Activated naive CD8-positive, alpha-beta T cell (primary cell): ENCODE data around the gene NUDT1.

Experiments
- H3K27ac Mint-ChIP-seq: one replicate; pipeline ENCODE4 v1.8.0; 2021; ENCODE audit warnings: mixed read lengths
- H3K27me3 Mint-ChIP-seq: one replicate; pipeline ENCODE4 v1.8.0; 2021; ENCODE audit warnings: mixed read lengths
- H3K36me3 Mint-ChIP-seq: one replicate; pipeline ENCODE4 v1.8.0; 2021; ENCODE audit warnings: mixed read lengths
- H3K4me1 Mint-ChIP-seq: one replicate; pipeline ENCODE4 v1.8.0; 2021; ENCODE audit warnings: low read depth, mixed read lengths
- H3K4me3 Mint-ChIP-seq: one replicate; pipeline ENCODE4 v1.8.0; 2021; ENCODE audit warnings: mild to moderate bottlenecking, mixed read lengths
- H3K9me3 Mint-ChIP-seq: one replicate; pipeline ENCODE4 v1.8.0; 2021; ENCODE audit warnings: low read depth, mixed read lengths

The NUDT1 gene

GRCh38 chr7:2201686-2202360 is 40.2 kb upstream of the NUDT1 start:
- Mint-ChIP-seq H3K9me3 (no peaks in the 10 kb centered on the region), H3K36me3 (peaks cover 7% of the 10 kb centered on the region), H3K4me3 (no peak overlapping the region), H3K27ac (no peak overlapping the region), H3K4me1 (peaks cover 6% of the 10 kb centered on the region), H3K27me3 (no peaks in the 10 kb centered on the region)

GRCh38 chr7:2202361-2202761 is 39.7 kb upstream of the NUDT1 start:
- Mint-ChIP-seq H3K27ac (no peak overlapping the region), H3K9me3 (no peaks in the 10 kb centered on the region), H3K27me3 (no peaks in the 10 kb centered on the region), H3K4me3 (no peak overlapping the region), H3K4me1 (peaks cover 1% of the 10 kb centered on the region), H3K36me3 (peaks cover 5% of the 10 kb centered on the region)

- H3K4me3 Mint-ChIP-seq, result no peak overlapping the region
- H3K4me1 Mint-ChIP-seq, result no peaks in the 10 kb centered on the region
- peaks cover 4% of the 10 kb centered on the region for H3K36me3 Mint-ChIP-seq
- H3K9me3 Mint-ChIP-seq, result no peaks in the 10 kb centered on the region
- H3K27me3 Mint-ChIP-seq, result no peaks in the 10 kb centered on the region
- no peak overlapping the region for H3K27ac Mint-ChIP-seq
These were observed 38.9 kb upstream of the NUDT1 start for GRCh38 chr7:2202901-2203765.

- Mint-ChIP-seq H3K27me3 (no peaks in the 10 kb centered on the region), H3K4me3 (no peak overlapping the region), H3K36me3 (peaks cover 5% of the 10 kb centered on the region), H3K9me3 (no peaks in the 10 kb centered on the region), H3K4me1 (no peaks in the 10 kb centered on the region), H3K27ac (no peak overlapping the region)
These were observed 38.2 kb upstream of the NUDT1 start for GRCh38 chr7:2203766-2204300.

- H3K9me3 Mint-ChIP-seq, result no peaks in the 10 kb centered on the region
- H3K27ac Mint-ChIP-seq, result no peak overlapping the region
- peaks cover 7% of the 10 kb centered on the region for H3K36me3 Mint-ChIP-seq
- no peaks in the 10 kb centered on the region for H3K27me3 Mint-ChIP-seq
- no peak overlapping the region for H3K4me3 Mint-ChIP-seq
- H3K4me1 Mint-ChIP-seq, result no peaks in the 10 kb centered on the region
These were observed 37.6 kb upstream of the NUDT1 start for GRCh38 chr7:2204446-2204845.

- Mint-ChIP-seq H3K4me1 (no peaks in the 10 kb centered on the region), H3K27me3 (no peaks in the 10 kb centered on the region), H3K9me3 (no peaks in the 10 kb centered on the region), H3K27ac (no peak overlapping the region), H3K4me3 (no peak overlapping the region), H3K36me3 (peaks cover 5% of the 10 kb centered on the region)
These were observed 36.8 kb upstream of the NUDT1 start for GRCh38 chr7:2205036-2205780.

GRCh38 chr7:2208712-2209111 is 33.3 kb upstream of the NUDT1 start:
- no peak overlapping the region for H3K4me3 Mint-ChIP-seq
- no peaks in the 10 kb centered on the region for H3K4me1 Mint-ChIP-seq
- H3K27me3 Mint-ChIP-seq, result no peaks in the 10 kb centered on the region
- peaks cover 10% of the 10 kb centered on the region for H3K36me3 Mint-ChIP-seq
- H3K27ac Mint-ChIP-seq, result no peak overlapping the region
- H3K9me3 Mint-ChIP-seq, result no peaks in the 10 kb centered on the region

GRCh38 chr7:2209146-2209960 is 32.7 kb upstream of the NUDT1 start:
- Mint-ChIP-seq H3K36me3 (peaks cover 13% of the 10 kb centered on the region), H3K27ac (no peak overlapping the region), H3K27me3 (no peaks in the 10 kb centered on the region), H3K4me1 (peaks cover 2% of the 10 kb centered on the region), H3K4me3 (no peak overlapping the region), H3K9me3 (no peaks in the 10 kb centered on the region)

- no peak overlapping the region for H3K4me3 Mint-ChIP-seq
- no peaks in the 10 kb centered on the region for H3K27me3 Mint-ChIP-seq
- peaks cover 13% of the 10 kb centered on the region for H3K36me3 Mint-ChIP-seq
- no peaks in the 10 kb centered on the region for H3K9me3 Mint-ChIP-seq
- peaks cover 2% of the 10 kb centered on the region for H3K4me1 Mint-ChIP-seq
- H3K27ac Mint-ChIP-seq, result no peak overlapping the region
These were observed 32.1 kb upstream of the NUDT1 start for GRCh38 chr7:2209961-2210323.

- Mint-ChIP-seq H3K36me3 (peaks cover 13% of the 10 kb centered on the region), H3K4me3 (no peak overlapping the region), H3K9me3 (no peaks in the 10 kb centered on the region), H3K27me3 (no peaks in the 10 kb centered on the region), H3K27ac (no peak overlapping the region), H3K4me1 (peaks cover 2% of the 10 kb centered on the region)
These were observed 31.3 kb upstream of the NUDT1 start for GRCh38 chr7:2210551-2211258.

GRCh38 chr7:2211259-2211880 is 30.7 kb upstream of the NUDT1 start:
- H3K36me3 Mint-ChIP-seq, result peaks cover 16% of the 10 kb centered on the region
- no peaks in the 10 kb centered on the region for H3K9me3 Mint-ChIP-seq
- no peaks in the 10 kb centered on the region for H3K27me3 Mint-ChIP-seq
- H3K4me1 Mint-ChIP-seq, result peaks cover 2% of the 10 kb centered on the region
- no peak overlapping the region for H3K4me3 Mint-ChIP-seq
- no peak overlapping the region for H3K27ac Mint-ChIP-seq

- Mint-ChIP-seq H3K27me3 (no peaks in the 10 kb centered on the region), H3K36me3 (peaks cover 16% of the 10 kb centered on the region), H3K9me3 (no peaks in the 10 kb centered on the region), H3K4me1 (peaks cover 2% of the 10 kb centered on the region), H3K4me3 (no peak overlapping the region), H3K27ac (no peak overlapping the region)
These were observed 30.1 kb upstream of the NUDT1 start for GRCh38 chr7:2211926-2212325.

GRCh38 chr7:2212906-2213305 is 29.1 kb upstream of the NUDT1 start:
- Mint-ChIP-seq H3K36me3 (peaks cover 14% of the 10 kb centered on the region), H3K27ac (no peak overlapping the region), H3K27me3 (no peaks in the 10 kb centered on the region), H3K4me1 (peaks cover 2% of the 10 kb centered on the region), H3K4me3 (no peak overlapping the region), H3K9me3 (no peaks in the 10 kb centered on the region)
